ENCODE data around the gene IGHMBP2.

DNA sequence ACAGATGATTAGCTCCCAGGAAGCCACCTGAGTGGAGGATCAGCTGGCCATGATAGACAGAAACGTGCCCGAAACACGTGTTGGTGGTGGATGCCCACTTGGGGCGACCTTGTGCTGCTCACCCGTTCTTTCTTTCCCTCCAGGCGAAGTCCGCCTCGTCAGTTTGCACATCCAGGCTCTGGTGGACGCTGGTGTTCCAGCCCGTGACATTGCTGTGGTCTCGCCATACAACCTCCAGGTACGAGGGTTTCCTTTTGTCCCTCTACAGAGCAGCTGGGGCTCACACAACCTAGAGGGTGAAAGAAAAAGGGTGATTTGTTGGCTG lies 30.6 kb downstream of the IGHMBP2 start:
- TF ChIP-seq CTCF (IDR thresholded peaks at IDR 0.05; ENCODE audit: insufficient read depth, low read length, poor library complexity, severe bottlenecking) (no peak), EZH2phosphoT487 (conservative IDR thresholded peaks at IDR 0.05; ENCODE audit: low read length) (no peak)

Measured in SU-DHL-6 (cell line).